Keratinocyte (primary cell): ENCODE measurements around the gene LYPD5. TPM values are rescaled to one million over a fixed set of nuclear protein-coding genes. Genes with fewer than 3 reads are reported as not detected.

Experiments used
- DNase-seq: peaks from one replicate; pipeline ENCODE4 v3.0.0-alpha.2; 2011; ENCODE audit warnings: low read depth, missing footprints, low spot score
- FAIRE-seq: peaks from 2 replicates; lab custom pipeline; 2011; peaks lifted over from hg19 to GRCh38; lab: Jason Lieb, UNC
- H2AFZ ChIP-seq: 2 replicates; pipeline ENCODE4 v1.6.0; 2012; ENCODE audit warnings: low read length, control low read depth, inconsistent platforms; ENCODE audit not compliant: control insufficient read depth
- H3K27ac ChIP-seq: 2 replicates; pipeline ENCODE4 v1.5.1; 2011; ENCODE audit warnings: low read length; ENCODE audit not compliant: control insufficient read depth, insufficient read depth
- H3K27me3 ChIP-seq: 3 replicates; pipeline ENCODE4 v1.6.0; 2011; ENCODE audit warnings: low read length; ENCODE audit not compliant: control insufficient read depth, insufficient read depth; ENCODE audit errors: extremely low read depth
- H3K36me3 ChIP-seq, 2 experiments: 2 replicates in 1 of 2; 3 replicates in 1 of 2; pipeline ENCODE4 v1.5.1; 2011; ENCODE audit warnings: low read length in 2 of 2, mild to moderate bottlenecking in 1 of 2; ENCODE audit not compliant: control insufficient read depth in 2 of 2, insufficient read depth in 2 of 2; ENCODE audit errors: extremely low read depth in 1 of 2
- H3K4me1 ChIP-seq: 3 replicates; pipeline ENCODE4 v1.5.1; 2011; ENCODE audit warnings: low read length; ENCODE audit not compliant: control insufficient read depth, insufficient read depth; ENCODE audit errors: extremely low read depth
- H3K4me2 ChIP-seq: 3 replicates; pipeline ENCODE4 v1.6.0; 2011; ENCODE audit warnings: low read depth, low read length; ENCODE audit not compliant: control insufficient read depth, insufficient read depth; ENCODE audit errors: extremely low read depth
- H3K4me3 ChIP-seq, 3 experiments: fragments of 200-600 bp in 1 of 3; sonication (generic) in 1 of 3; 2 replicates in 2 of 3; 3 replicates in 1 of 3; pipeline ENCODE4 v1.5.1; 2011 to 2016; ENCODE audit warnings: low read length in 3 of 3, mild to moderate bottlenecking in 3 of 3, control low read depth in 2 of 3, inconsistent platforms in 1 of 3, low read depth in 1 of 3, mixed read lengths in 1 of 3, mixed run types in 1 of 3, moderate library complexity in 1 of 3; ENCODE audit not compliant: control insufficient read depth in 2 of 3, insufficient read depth in 2 of 3; ENCODE audit errors: extremely low read depth in 1 of 3
- H3K79me2 ChIP-seq: 2 replicates; pipeline ENCODE4 v1.6.0; 2012; ENCODE audit warnings: low read length; ENCODE audit not compliant: control insufficient read depth, insufficient read depth
- H3K9ac ChIP-seq: 3 replicates; pipeline ENCODE4 v1.6.0; 2011; ENCODE audit warnings: low read length; ENCODE audit not compliant: control insufficient read depth, insufficient read depth; ENCODE audit errors: extremely low read depth
- H3K9me1 ChIP-seq: 3 replicates; pipeline ENCODE4 v1.6.0; 2011; ENCODE audit warnings: low read length; ENCODE audit not compliant: control insufficient read depth, insufficient read depth; ENCODE audit errors: extremely low read depth
- H3K9me3 ChIP-seq: 2 replicates; pipeline ENCODE4 v1.5.1; 2012; ENCODE audit warnings: low read depth, low read length; ENCODE audit not compliant: control insufficient read depth
- H4K20me1 ChIP-seq: 3 replicates; pipeline ENCODE4 v1.6.0; 2011; ENCODE audit warnings: low read length; ENCODE audit not compliant: control insufficient read depth, insufficient read depth; ENCODE audit errors: extremely low read depth
- CTCF ChIP-seq, 3 experiments: IDR thresholded peaks in 1 of 3; conservative IDR thresholded peaks in 1 of 3; optimal IDR thresholded peaks in 1 of 3; 2 replicates in 2 of 3; 3 replicates in 1 of 3; pipeline versions ENCODE3 to v1.5.1; 2011; ENCODE audit warnings: low read length in 3 of 3, mild to moderate bottlenecking in 3 of 3, moderate library complexity in 2 of 3, control low read depth in 1 of 3, inconsistent platforms in 1 of 3; ENCODE audit not compliant: insufficient read depth in 2 of 3; ENCODE audit errors: extremely low read depth in 1 of 3
- EZH2 ChIP-seq: IDR thresholded peaks from one replicate; pipeline ENCODE4 v1.6.1; 2012; ENCODE audit warnings: inconsistent platforms, mild to moderate bottlenecking, low read length, moderate library complexity
- dilution Hi-C: fragments of 300-500 bp; cut with MboI; formaldehyde crosslinking; loops from one replicate; pipeline ENCODE4 v1.7.0; 2020; ENCODE audit warnings: low sequenced_read_pairs; ENCODE audit not compliant: extremely low pct_ligation_motif_present
- polyA plus RNA-seq, 5 experiments: library from polyadenylated mRNA; depleted of rRNA in 3 of 5; stranded (reverse) in 3 of 5; stranded (forward) in 1 of 5; unstranded in 1 of 5; fragments of >200 nt; gene quantifications; 1 replicate in 1 of 5; 2 replicates in 3 of 5; 3 replicates in 1 of 5; pipeline versions ENCODE4 v1.2.1 to v1.2.3, GENCODE V29; 2011 to 2012; ENCODE audit warnings: missing spikeins in 2 of 5, low read depth in 1 of 5, low replicate concordance in 1 of 5

The LYPD5 gene
- polyA plus RNA-seq, 1 donor (not counting 4 experiments of a cell fraction or from before 2014, with no cell fraction given), result 4.2 TPM

- Histone ChIP-seq H3K4me2 (peak overlapping the region; percentile 14), H3K27me3 (no peaks in the 10 kb centered on the region), H3K9ac (no peak overlapping the region), H3K79me2 (peaks cover 3% of the 10 kb centered on the region), H2AFZ (no peak overlapping the region), H3K27ac (no peak overlapping the region), H4K20me1 (no peaks in the 10 kb centered on the region), H3K4me1 (peaks cover 40% of the 10 kb centered on the region), H3K9me3 (no peaks in the 10 kb centered on the region), H3K36me3 (no peaks in the 10 kb centered on the region), H3K4me3 (no peak overlapping the region), H3K9me1 (no peaks in the 10 kb centered on the region)
- dilution Hi-C loops, result no loop called here
- TF ChIP-seq EZH2 (no peak), CTCF (optimal IDR thresholded peaks at IDR 0.05 in 1 of 3, IDR thresholded peaks at IDR 0.05 in 1 of 3, conservative IDR thresholded peaks at IDR 0.05 in 1 of 3; ENCODE audit: extremely low read depth in 1 of 3, insufficient read depth in 2 of 3, low read length in 3 of 3) (no peak)
- DNase-seq, result no peak
- no peak for FAIRE-seq
Measured at GRCh38 chr19:43777163-43777695, 25.0 kb downstream of the LYPD5 start.

- FAIRE-seq (no peak), DNase-seq (no peak)
- H3K9me1 ChIP-seq, result no peaks in the 10 kb centered on the region
- no peaks in the 10 kb centered on the region for H3K9me3 ChIP-seq
- H4K20me1 ChIP-seq, result no peaks in the 10 kb centered on the region
- no peaks in the 10 kb centered on the region for H3K27me3 ChIP-seq
- no peaks in the 10 kb centered on the region for H3K36me3 ChIP-seq
- H3K79me2 ChIP-seq, result peaks cover 3% of the 10 kb centered on the region
- no peak overlapping the region for H3K27ac ChIP-seq
- H3K4me2 ChIP-seq, result no peak overlapping the region
- peaks cover 30% of the 10 kb centered on the region for H3K4me1 ChIP-seq
- dilution Hi-C loops, result no loop called here
- TF ChIP-seq CTCF (optimal IDR thresholded peaks at IDR 0.05 in 1 of 3, IDR thresholded peaks at IDR 0.05 in 1 of 3, conservative IDR thresholded peaks at IDR 0.05 in 1 of 3; ENCODE audit: extremely low read depth in 1 of 3, insufficient read depth in 2 of 3, low read length in 3 of 3) (no peak), EZH2 (no peak)
- H3K4me3 ChIP-seq, result no peak overlapping the region
- H3K9ac ChIP-seq, result no peak overlapping the region
- H2AFZ ChIP-seq, result no peak overlapping the region
Measured at GRCh38 chr19:43776286-43776685, 26.0 kb downstream of the LYPD5 start.
